ENCODE results near the gene SEC24B.
"Not testable (repeated sequence)": the region's sequence is repeated elsewhere in the genome, so short reads cannot be mapped to it uniquely, and the experiment has no call there.

The SEC24B gene

GRCh38 chr4:109511414-109511813 is 77.8 kb downstream of the SEC24B start:
- H3K27ac ChIP-seq (ENCODE audit: low read length), result no peak overlapping the region
- H3K4me1 ChIP-seq (ENCODE audit: control insufficient read depth in 1 of 2, insufficient read depth in 2 of 2, low read length in 2 of 2), result no peaks in the 10 kb centered on the region
- peaks cover 18 to 21% of the 10 kb centered on the region in 2 donors for H3K36me3 ChIP-seq (ENCODE audit: control insufficient read depth in 1 of 2, insufficient read depth in 2 of 2, low read length in 2 of 2)
- H3K4me3 ChIP-seq (ENCODE audit: low read depth in 1 of 2, low read length in 2 of 2), result no peak overlapping the region
- H3K9me3 ChIP-seq (ENCODE audit: control insufficient read depth in 1 of 2, low read length in 2 of 2), result no peaks in the 10 kb centered on the region
- H3K27me3 ChIP-seq (ENCODE audit: low read depth, low read length), result no peaks in the 10 kb centered on the region

- H3K36me3 ChIP-seq (ENCODE audit: control insufficient read depth in 1 of 2, insufficient read depth in 2 of 2, low read length in 2 of 2), result peaks cover 25 to 26% of the 10 kb centered on the region in 2 donors
- not testable (repeated sequence) for H3K4me3 ChIP-seq (ENCODE audit: low read depth in 1 of 2, low read length in 2 of 2); H3K27ac ChIP-seq (ENCODE audit: low read length); H3K4me1 ChIP-seq (ENCODE audit: control insufficient read depth in 1 of 2, insufficient read depth in 2 of 2, low read length in 2 of 2); H3K27me3 ChIP-seq (ENCODE audit: low read depth, low read length); H3K9me3 ChIP-seq (ENCODE audit: control insufficient read depth in 1 of 2, low read length in 2 of 2)
Observed at GRCh38 chr4:109513368-109513767, 79.8 kb downstream of the SEC24B start.

- Histone ChIP-seq H3K36me3 (ENCODE audit: control insufficient read depth in 1 of 2, insufficient read depth in 2 of 2, low read length in 2 of 2) (peaks cover 39 to 71% of the 10 kb centered on the region in 2 donors), H3K4me1 (ENCODE audit: control insufficient read depth in 1 of 2, insufficient read depth in 2 of 2, low read length in 2 of 2) (no peaks in the 10 kb centered on the region), H3K4me3 (ENCODE audit: low read depth in 1 of 2, low read length in 2 of 2) (no peak overlapping the region), H3K9me3 (ENCODE audit: control insufficient read depth in 1 of 2, low read length in 2 of 2) (no peaks in the 10 kb centered on the region), H3K27me3 (ENCODE audit: low read depth, low read length) (no peaks in the 10 kb centered on the region), H3K27ac (ENCODE audit: low read length) (no peak overlapping the region)
Observed at GRCh38 chr4:109532182-109532581, 98.6 kb downstream of the SEC24B start.

- H3K27ac ChIP-seq (ENCODE audit: low read length), result no peak overlapping the region
- H3K27me3 ChIP-seq (ENCODE audit: low read depth, low read length), result no peaks in the 10 kb centered on the region
- peaks cover 16 to 26% of the 10 kb centered on the region in 2 donors for H3K36me3 ChIP-seq (ENCODE audit: control insufficient read depth in 1 of 2, insufficient read depth in 2 of 2, low read length in 2 of 2)
- no peaks in the 10 kb centered on the region for H3K9me3 ChIP-seq (ENCODE audit: control insufficient read depth in 1 of 2, low read length in 2 of 2)
- H3K4me3 ChIP-seq (ENCODE audit: low read depth in 1 of 2, low read length in 2 of 2), result no peak overlapping the region
- no peaks in the 10 kb centered on the region for H3K4me1 ChIP-seq (ENCODE audit: control insufficient read depth in 1 of 2, insufficient read depth in 2 of 2, low read length in 2 of 2)
Observed at GRCh38 chr4:109545401-109545800, 111.8 kb downstream of the SEC24B start.

GRCh38 chr4:109547394-109547793 is 113.8 kb downstream of the SEC24B start:
- Histone ChIP-seq H3K36me3 (ENCODE audit: control insufficient read depth in 1 of 2, insufficient read depth in 2 of 2, low read length in 2 of 2) (peaks cover 5 to 19% of the 10 kb centered on the region in 2 donors), H3K4me1 (ENCODE audit: control insufficient read depth in 1 of 2, insufficient read depth in 2 of 2, low read length in 2 of 2) (no peaks in the 10 kb centered on the region), H3K4me3 (ENCODE audit: low read depth in 1 of 2, low read length in 2 of 2) (no peak overlapping the region), H3K9me3 (ENCODE audit: control insufficient read depth in 1 of 2, low read length in 2 of 2) (no peaks in the 10 kb centered on the region), H3K27ac (ENCODE audit: low read length) (no peak overlapping the region), H3K27me3 (ENCODE audit: low read depth, low read length) (no peaks in the 10 kb centered on the region)

GRCh38 chr4:109548655-109549054 is 115.0 kb downstream of the SEC24B start:
- no peaks in the 10 kb centered on the region for H3K9me3 ChIP-seq (ENCODE audit: control insufficient read depth in 1 of 2, low read length in 2 of 2)
- H3K27ac ChIP-seq (ENCODE audit: low read length), result no peak overlapping the region
- no peaks in the 10 kb centered on the region for H3K27me3 ChIP-seq (ENCODE audit: low read depth, low read length)
- no peak overlapping the region for H3K4me3 ChIP-seq (ENCODE audit: low read depth in 1 of 2, low read length in 2 of 2)
- peaks cover 0 to 14% of the 10 kb centered on the region in 2 donors for H3K36me3 ChIP-seq (ENCODE audit: control insufficient read depth in 1 of 2, insufficient read depth in 2 of 2, low read length in 2 of 2)
- no peaks in the 10 kb centered on the region for H3K4me1 ChIP-seq (ENCODE audit: control insufficient read depth in 1 of 2, insufficient read depth in 2 of 2, low read length in 2 of 2)

GRCh38 chr4:109552237-109552636 is 118.6 kb downstream of the SEC24B start:
- H3K27me3 ChIP-seq (ENCODE audit: low read depth, low read length), result no peaks in the 10 kb centered on the region
- peaks cover 0 to 5% of the 10 kb centered on the region in 2 donors for H3K36me3 ChIP-seq (ENCODE audit: control insufficient read depth in 1 of 2, insufficient read depth in 2 of 2, low read length in 2 of 2)
- no peak overlapping the region for H3K27ac ChIP-seq (ENCODE audit: low read length)
- no peaks in the 10 kb centered on the region for H3K9me3 ChIP-seq (ENCODE audit: control insufficient read depth in 1 of 2, low read length in 2 of 2)
- H3K4me3 ChIP-seq (ENCODE audit: low read depth in 1 of 2, low read length in 2 of 2), result no peak overlapping the region
- H3K4me1 ChIP-seq (ENCODE audit: control insufficient read depth in 1 of 2, insufficient read depth in 2 of 2, low read length in 2 of 2), result no peaks in the 10 kb centered on the region

GRCh38 chr4:109553130-109553529 is 119.5 kb downstream of the SEC24B start:
- Histone ChIP-seq H3K9me3 (ENCODE audit: control insufficient read depth in 1 of 2, low read length in 2 of 2) (no peaks in the 10 kb centered on the region), H3K36me3 (ENCODE audit: control insufficient read depth in 1 of 2, insufficient read depth in 2 of 2, low read length in 2 of 2) (peaks cover 0 to 5% of the 10 kb centered on the region in 2 donors), H3K4me3 (ENCODE audit: low read depth in 1 of 2, low read length in 2 of 2) (no peak overlapping the region), H3K27ac (ENCODE audit: low read length) (no peak overlapping the region), H3K27me3 (ENCODE audit: low read depth, low read length) (no peaks in the 10 kb centered on the region), H3K4me1 (ENCODE audit: control insufficient read depth in 1 of 2, insufficient read depth in 2 of 2, low read length in 2 of 2) (no peaks in the 10 kb centered on the region)

GRCh38 chr4:109554971-109555370 is 121.4 kb downstream of the SEC24B start:
- Histone ChIP-seq H3K27me3 (ENCODE audit: low read depth, low read length) (no peaks in the 10 kb centered on the region), H3K4me3 (ENCODE audit: low read depth in 1 of 2, low read length in 2 of 2) (no peak overlapping the region), H3K27ac (ENCODE audit: low read length) (no peak overlapping the region), H3K4me1 (ENCODE audit: control insufficient read depth in 1 of 2, insufficient read depth in 2 of 2, low read length in 2 of 2) (no peaks in the 10 kb centered on the region), H3K36me3 (ENCODE audit: control insufficient read depth in 1 of 2, insufficient read depth in 2 of 2, low read length in 2 of 2) (no peaks in the 10 kb centered on the region), H3K9me3 (ENCODE audit: control insufficient read depth in 1 of 2, low read length in 2 of 2) (no peaks in the 10 kb centered on the region)

- Histone ChIP-seq H3K4me3 (ENCODE audit: low read depth in 1 of 2, low read length in 2 of 2) (no peak overlapping the region), H3K27ac (ENCODE audit: low read length) (no peak overlapping the region), H3K4me1 (ENCODE audit: control insufficient read depth in 1 of 2, insufficient read depth in 2 of 2, low read length in 2 of 2) (peaks cover 0 to 7% of the 10 kb centered on the region in 2 donors), H3K36me3 (ENCODE audit: control insufficient read depth in 1 of 2, insufficient read depth in 2 of 2, low read length in 2 of 2) (no peaks in the 10 kb centered on the region), H3K27me3 (ENCODE audit: low read depth, low read length) (no peaks in the 10 kb centered on the region), H3K9me3 (ENCODE audit: control insufficient read depth in 1 of 2, low read length in 2 of 2) (no peaks in the 10 kb centered on the region)
Observed at GRCh38 chr4:109557433-109557832, 123.8 kb downstream of the SEC24B start.

- H3K27me3 ChIP-seq (ENCODE audit: low read depth, low read length); H3K27ac ChIP-seq (ENCODE audit: low read length); H3K9me3 ChIP-seq (ENCODE audit: control insufficient read depth in 1 of 2, low read length in 2 of 2); H3K36me3 ChIP-seq (ENCODE audit: control insufficient read depth in 1 of 2, insufficient read depth in 2 of 2, low read length in 2 of 2); H3K4me1 ChIP-seq (ENCODE audit: control insufficient read depth in 1 of 2, insufficient read depth in 2 of 2, low read length in 2 of 2); H3K4me3 ChIP-seq (ENCODE audit: low read depth in 1 of 2, low read length in 2 of 2): not testable (repeated sequence)
Observed at GRCh38 chr4:109558095-109558494, 124.5 kb downstream of the SEC24B start.

- Histone ChIP-seq H3K36me3 (ENCODE audit: control insufficient read depth in 1 of 2, insufficient read depth in 2 of 2, low read length in 2 of 2) (no peaks in the 10 kb centered on the region), H3K27ac (ENCODE audit: low read length) (peak overlapping the region; percentile 51), H3K4me1 (ENCODE audit: control insufficient read depth in 1 of 2, insufficient read depth in 2 of 2, low read length in 2 of 2) (peaks cover 0 to 7% of the 10 kb centered on the region in 2 donors), H3K27me3 (ENCODE audit: low read depth, low read length) (no peaks in the 10 kb centered on the region), H3K4me3 (ENCODE audit: low read depth in 1 of 2, low read length in 2 of 2) (peak overlapping the region; percentile 75 to 80), H3K9me3 (ENCODE audit: control insufficient read depth in 1 of 2, low read length in 2 of 2) (no peaks in the 10 kb centered on the region)
Observed at GRCh38 chr4:109559625-109559982, 126.0 kb downstream of the SEC24B start.

Measured in muscle layer of duodenum (tissue), 2 donors.